Gastroesophageal sphincter (tissue), 3 donors: ENCODE measurements around the gene NSMF.

ENCODE experiments used
- CTCF ChIP-seq, 4 experiments: fragments of 200-600 bp in 2 of 4; fragments of 450-650 bp in 2 of 4; sonication (generic) in 1 of 4; IDR thresholded peaks; one replicate each; pipeline ENCODE4 v1.5.1; 2017 to 2019; ENCODE audit warnings: antibody characterized with exemption in 4 of 4, mild to moderate bottlenecking in 2 of 4, moderate library complexity in 2 of 4
- EP300 ChIP-seq: sonication (generic); formaldehyde crosslinking; IDR thresholded peaks from one replicate; pipeline ENCODE4 v1.6.1; 2017; ENCODE audit warnings: antibody characterized with exemption, mild to moderate bottlenecking
- POLR2A ChIP-seq, 2 donors: fragments of 450-650 bp; IDR thresholded peaks; one replicate each; pipeline ENCODE4 v1.6.1; 2017; ENCODE audit warnings: antibody characterized with exemption in 2 of 2, mild to moderate bottlenecking in 2 of 2, moderate library complexity in 1 of 2
- POLR2AphosphoS5 ChIP-seq: sonication (generic); formaldehyde crosslinking; IDR thresholded peaks from one replicate; pipeline ENCODE4 v1.6.1; 2017; ENCODE audit warnings: antibody characterized with exemption

GRCh38 chr9:137484551-137485315 lies 25.6 kb upstream of the NSMF start:
- TF ChIP-seq CTCF (IDR thresholded peaks at IDR 0.05): no peak
- TF ChIP-seq POLR2A (IDR thresholded peaks at IDR 0.05): no peak
- no peak for TF ChIP-seq POLR2AphosphoS5
- no peak for TF ChIP-seq EP300
